Retinal pigment epithelial cell (primary cell): Measurements from ENCODE around the gene R3HDM2.
"Not testable (repeated sequence)": the region's sequence is repeated elsewhere in the genome, so short reads cannot be mapped to it uniquely, and the experiment has no call there.

Experiments
- DNase-seq: peaks from one replicate; pipeline ENCODE4 v3.0.0-alpha.2; 2010; ENCODE audit warnings: low read depth
- H3K4me3 ChIP-seq: 2 replicates; pipeline ENCODE4 v1.5.1; 2011; ENCODE audit warnings: mild to moderate bottlenecking, low read length, control low read depth, moderate library complexity
- TF ChIP-seq, protein P1 (sequence below): conservative IDR thresholded peaks from 2 replicates; pipeline ENCODE4 v1.5.1; 2011; ENCODE audit warnings: low read depth, low read length, control low read depth, inconsistent platforms

R3HDM2 gene

DNA sequence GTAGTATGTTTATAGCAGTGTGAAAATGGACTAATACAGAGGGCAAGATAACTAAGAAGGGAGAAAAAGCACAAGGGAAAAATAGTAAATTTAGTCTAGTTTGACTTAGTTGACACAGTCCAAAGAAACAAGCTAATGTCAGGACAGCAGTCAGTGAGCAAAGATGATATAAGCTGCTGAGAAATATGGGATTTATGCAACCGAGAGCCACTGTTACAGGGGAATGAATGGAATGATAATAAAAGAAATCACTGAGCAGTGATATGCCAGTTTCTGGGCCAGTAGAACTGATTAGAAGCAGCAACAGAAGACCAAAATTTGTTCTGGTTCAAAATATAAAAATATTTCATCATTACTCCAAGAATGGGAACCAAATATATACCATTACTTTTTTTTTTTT is 60.1 kb downstream of the R3HDM2 start:
- no peak for DNase-seq
- TF ChIP-seq, protein P1, sequence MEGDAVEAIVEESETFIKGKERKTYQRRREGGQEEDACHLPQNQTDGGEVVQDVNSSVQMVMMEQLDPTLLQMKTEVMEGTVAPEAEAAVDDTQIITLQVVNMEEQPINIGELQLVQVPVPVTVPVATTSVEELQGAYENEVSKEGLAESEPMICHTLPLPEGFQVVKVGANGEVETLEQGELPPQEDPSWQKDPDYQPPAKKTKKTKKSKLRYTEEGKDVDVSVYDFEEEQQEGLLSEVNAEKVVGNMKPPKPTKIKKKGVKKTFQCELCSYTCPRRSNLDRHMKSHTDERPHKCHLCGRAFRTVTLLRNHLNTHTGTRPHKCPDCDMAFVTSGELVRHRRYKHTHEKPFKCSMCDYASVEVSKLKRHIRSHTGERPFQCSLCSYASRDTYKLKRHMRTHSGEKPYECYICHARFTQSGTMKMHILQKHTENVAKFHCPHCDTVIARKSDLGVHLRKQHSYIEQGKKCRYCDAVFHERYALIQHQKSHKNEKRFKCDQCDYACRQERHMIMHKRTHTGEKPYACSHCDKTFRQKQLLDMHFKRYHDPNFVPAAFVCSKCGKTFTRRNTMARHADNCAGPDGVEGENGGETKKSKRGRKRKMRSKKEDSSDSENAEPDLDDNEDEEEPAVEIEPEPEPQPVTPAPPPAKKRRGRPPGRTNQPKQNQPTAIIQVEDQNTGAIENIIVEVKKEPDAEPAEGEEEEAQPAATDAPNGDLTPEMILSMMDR: no peak
- H3K4me3 ChIP-seq: no peak overlapping the region

DNA sequence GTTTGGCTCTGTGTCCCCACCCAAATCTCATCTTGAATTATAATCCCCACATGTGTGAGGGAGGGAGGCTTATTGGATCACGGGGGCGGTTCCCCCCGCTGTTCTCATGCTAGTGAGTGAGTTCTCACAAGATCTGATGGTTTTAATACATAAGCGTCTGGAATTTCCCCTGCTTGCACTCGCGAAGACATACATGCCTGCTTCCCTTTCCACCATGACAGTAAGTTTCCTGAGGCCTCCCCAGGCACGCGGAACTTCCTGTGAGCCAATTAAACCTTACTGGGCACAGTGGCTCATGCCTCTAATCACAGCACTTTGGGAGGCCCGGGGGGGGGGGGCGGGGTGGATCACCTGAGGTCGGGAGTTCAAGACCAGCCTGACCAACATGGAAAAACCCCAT is 60.8 kb downstream of the R3HDM2 start:
- TF ChIP-seq, protein P1: no peak
- no peak overlapping the region for H3K4me3 ChIP-seq
- no peak for DNase-seq

DNA sequence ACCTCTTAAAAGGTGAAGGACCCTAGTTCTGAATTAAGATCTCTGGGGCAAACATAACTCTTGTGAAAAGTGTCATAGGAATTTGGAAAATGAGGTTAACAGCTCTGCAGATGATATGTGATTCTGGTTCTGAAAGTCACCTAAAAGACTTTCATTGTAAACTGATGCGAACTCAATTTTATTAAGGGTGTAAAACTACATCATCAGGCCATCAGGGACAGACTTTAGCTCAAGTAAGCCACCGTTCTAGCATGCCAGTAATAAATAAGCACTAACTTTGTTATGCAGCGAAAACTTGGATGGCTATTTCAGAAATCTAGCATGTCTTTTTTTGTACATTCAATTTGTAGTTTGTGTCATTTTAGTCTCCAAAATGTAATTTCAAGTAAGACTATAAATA is 61.6 kb downstream of the R3HDM2 start:
- DNase-seq: no peak
- TF ChIP-seq, protein P1: no peak
- H3K4me3 ChIP-seq: no peak overlapping the region

DNA sequence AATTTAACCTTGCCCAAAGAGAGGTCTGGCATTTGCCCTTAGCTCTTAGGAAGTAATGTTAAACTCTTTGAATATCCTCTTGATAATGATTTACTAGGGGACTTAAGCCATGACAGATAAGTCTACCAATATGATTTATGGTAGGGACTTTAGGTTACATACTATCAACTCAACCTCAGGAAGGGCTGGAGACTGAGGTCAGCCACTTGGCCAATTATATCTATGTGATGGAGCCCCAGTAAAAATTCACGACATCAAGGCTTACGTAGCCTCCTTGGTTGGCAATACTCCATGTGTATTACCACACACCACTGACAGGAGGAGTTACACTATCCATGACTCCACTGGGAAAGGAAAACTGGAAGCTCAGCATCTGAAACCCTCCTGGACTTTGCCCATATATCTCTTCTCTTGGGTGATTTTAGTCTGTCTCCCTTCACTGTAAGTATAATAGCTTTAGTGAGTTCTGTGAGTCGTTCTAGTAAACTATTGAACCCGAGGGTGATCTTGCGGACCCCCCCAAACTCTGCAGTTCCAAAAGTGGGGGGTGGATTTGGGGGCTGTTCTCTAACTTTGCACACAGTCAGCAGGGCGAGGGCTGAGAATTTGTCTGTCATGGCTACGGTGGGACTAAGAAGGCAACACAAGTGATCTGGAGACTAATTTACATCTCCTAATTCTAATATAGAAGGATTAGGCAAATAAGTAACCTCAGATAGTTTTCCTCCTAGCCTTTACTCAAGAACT is 62.3 kb downstream of the R3HDM2 start:
- TF ChIP-seq, protein P1: no peak
- DNase-seq: no peak
- no peak overlapping the region for H3K4me3 ChIP-seq

DNA sequence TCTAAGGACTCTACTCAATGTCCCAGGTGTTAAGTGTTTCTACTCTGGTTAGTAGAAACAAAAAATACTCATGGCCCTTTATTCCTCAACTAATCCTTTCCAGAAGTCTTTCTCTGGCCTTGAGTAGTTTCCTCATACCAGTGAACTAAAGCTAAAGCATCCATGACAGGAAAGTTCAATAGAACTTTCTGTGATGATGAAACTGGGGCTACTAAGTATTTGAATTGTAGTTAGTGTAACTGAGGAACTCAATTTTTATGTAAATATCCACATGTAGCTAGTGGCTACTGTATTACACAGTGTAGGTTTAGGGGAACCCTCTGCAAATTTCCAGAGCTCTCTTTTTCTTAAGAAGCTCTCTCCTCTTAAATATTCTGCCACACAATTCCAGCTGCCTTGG is 63.7 kb downstream of the R3HDM2 start:
- DNase-seq: no peak
- H3K4me3 ChIP-seq: no peak overlapping the region
- TF ChIP-seq, protein P1: no peak

DNA sequence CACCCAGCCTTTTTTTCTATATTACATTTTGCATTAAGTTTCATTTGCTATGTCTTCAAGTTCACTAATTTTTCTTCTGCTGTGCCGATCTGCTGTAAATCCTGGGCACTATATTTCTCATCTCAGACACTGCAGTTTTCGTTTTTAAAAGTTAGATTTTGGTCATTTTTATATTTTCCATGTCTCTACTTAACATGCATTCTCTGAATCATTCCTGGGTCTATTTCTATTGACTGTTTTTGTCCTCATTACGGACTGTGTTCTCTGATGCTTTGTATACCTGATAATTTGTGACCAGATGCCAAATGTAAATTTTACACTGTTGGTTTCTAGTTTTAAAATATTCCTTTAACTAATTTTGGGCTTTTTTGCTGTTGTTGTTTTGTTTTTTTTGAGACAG is 64.5 kb downstream of the R3HDM2 start:
- no peak for DNase-seq
- H3K4me3 ChIP-seq: no peak overlapping the region
- TF ChIP-seq, protein P1: no peak

DNA sequence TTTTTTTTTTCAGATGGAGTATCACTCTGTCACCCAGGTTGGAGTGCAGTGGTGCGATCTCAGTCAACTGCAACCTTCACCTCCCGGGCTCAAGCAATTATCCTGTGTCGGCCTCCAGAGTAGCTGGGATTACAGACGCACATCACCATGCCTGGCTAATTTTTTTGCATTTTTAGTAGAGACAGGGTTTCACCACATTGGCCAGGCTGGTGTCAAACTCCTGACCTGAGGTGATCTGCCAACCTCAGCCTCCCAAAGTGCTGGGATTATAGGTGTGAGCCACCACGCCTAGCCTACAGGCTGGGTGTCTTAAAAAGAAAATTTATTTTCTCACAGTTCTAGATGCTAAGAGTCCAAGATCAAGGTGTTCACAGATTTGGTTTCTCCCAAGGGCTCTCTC is 66.7 kb downstream of the R3HDM2 start:
- not testable (repeated sequence) for H3K4me3 ChIP-seq, DNase-seq
